ENCODE results near the gene SIGLEC7.

SIGLEC7 gene

GRCh38 chr19:51107406-51108065, 34.6 kb upstream of the SIGLEC7 start:
- Mint-ChIP-seq H3K9me3 (no peaks in the 10 kb centered on the region), H3K4me3 (peak overlapping the region; percentile 87)

GRCh38 chr19:51108066-51108804, 33.9 kb upstream of the SIGLEC7 start, which contains the start of gene CTU1:
TSS of gene CTU1 (minus strand) at chr19:51108409. CDS start at chr19:51104569, 3,840 bp downstream.
- Mint-ChIP-seq H3K4me3 (peak within 1 kb of the TSS; percentile 87), H3K9me3 (no peaks in the 10 kb centered on the region)
- intact Hi-C loops (cut with micrococcal nuclease): loop anchor here (2.0 kb wide), 2 partner anchors 17 to 29 kb away; partner anchors contain the start of gene SIGLEC9

More at GRCh38 chr19:51107406-51108065, 34.6 kb upstream of the SIGLEC7 start:
- intact Hi-C loops (cut with micrococcal nuclease): loop anchor here (2.0 kb wide), 2 partner anchors 17 to 29 kb away; partner anchors contain the start of gene SIGLEC9
- Mint-ChIP-seq H3K36me3 (ENCODE audit: low read depth) (peaks cover 60% of the 10 kb centered on the region), H3K27ac (peak overlapping the region; percentile 88), H3K4me1 (ENCODE audit: low read depth) (peaks cover 38% of the 10 kb centered on the region), H3K27me3 (no peaks in the 10 kb centered on the region)

GRCh38 chr19:51108805-51109146, 33.3 kb upstream of the SIGLEC7 start:
- peak overlapping the region; percentile 87 for H3K4me3 Mint-ChIP-seq
- H3K27me3 Mint-ChIP-seq: no peaks in the 10 kb centered on the region
- peaks cover 48% of the 10 kb centered on the region for H3K36me3 Mint-ChIP-seq (ENCODE audit: low read depth)
- H3K27ac Mint-ChIP-seq: peak overlapping the region; percentile 88
- H3K9me3 Mint-ChIP-seq: no peaks in the 10 kb centered on the region
- intact Hi-C loops (cut with micrococcal nuclease): loop anchor here (2.0 kb wide), 2 partner anchors 16 to 28 kb away; partner anchors contain the start of gene SIGLEC9
- peaks cover 29% of the 10 kb centered on the region for H3K4me1 Mint-ChIP-seq (ENCODE audit: low read depth)

More at GRCh38 chr19:51108066-51108804, 33.9 kb upstream of the SIGLEC7 start, which contains the start of gene CTU1:
- Mint-ChIP-seq H3K27ac (peak within 1 kb of the TSS; percentile 88), H3K27me3 (no peaks in the 10 kb centered on the region), H3K36me3 (ENCODE audit: low read depth) (peaks cover 53% of the 10 kb centered on the region), H3K4me1 (ENCODE audit: low read depth) (peaks cover 33% of the 10 kb centered on the region)

GRCh38 chr19:51110666-51110971, 31.5 kb upstream of the SIGLEC7 start:
- intact Hi-C loops (cut with micrococcal nuclease): no loop called here
- H3K27me3 Mint-ChIP-seq: no peaks in the 10 kb centered on the region
- no peaks in the 10 kb centered on the region for H3K9me3 Mint-ChIP-seq
- H3K4me3 Mint-ChIP-seq: no peak overlapping the region
- peaks cover 34% of the 10 kb centered on the region for H3K4me1 Mint-ChIP-seq (ENCODE audit: low read depth)
- H3K27ac Mint-ChIP-seq: no peak overlapping the region
- peaks cover 29% of the 10 kb centered on the region for H3K36me3 Mint-ChIP-seq (ENCODE audit: low read depth)

- H3K27me3 Mint-ChIP-seq: no peaks in the 10 kb centered on the region
- H3K4me1 Mint-ChIP-seq (ENCODE audit: low read depth): peaks cover 29% of the 10 kb centered on the region
- H3K27ac Mint-ChIP-seq: no peak overlapping the region
- H3K36me3 Mint-ChIP-seq (ENCODE audit: low read depth): peaks cover 22% of the 10 kb centered on the region
- no peak overlapping the region for H3K4me3 Mint-ChIP-seq
- H3K9me3 Mint-ChIP-seq: no peaks in the 10 kb centered on the region
- intact Hi-C loops (cut with micrococcal nuclease): no loop called here
Observed at GRCh38 chr19:51111606-51112005, 30.5 kb upstream of the SIGLEC7 start.

- Mint-ChIP-seq H3K27me3 (no peaks in the 10 kb centered on the region), H3K36me3 (ENCODE audit: low read depth) (no peaks in the 10 kb centered on the region), H3K4me3 (no peak overlapping the region), H3K4me1 (ENCODE audit: low read depth) (peaks cover 30% of the 10 kb centered on the region), H3K27ac (peak overlapping the region; percentile 44), H3K9me3 (no peaks in the 10 kb centered on the region)
- intact Hi-C loops (cut with micrococcal nuclease): no loop called here
Observed at GRCh38 chr19:51114087-51114729, 27.9 kb upstream of the SIGLEC7 start.

GRCh38 chr19:51116736-51117286, 25.3 kb upstream of the SIGLEC7 start:
- no peak overlapping the region for H3K27ac Mint-ChIP-seq
- no peaks in the 10 kb centered on the region for H3K9me3 Mint-ChIP-seq
- no peak overlapping the region for H3K4me3 Mint-ChIP-seq

GRCh38 chr19:51119101-51119500, 23.0 kb upstream of the SIGLEC7 start:
- Mint-ChIP-seq H3K36me3 (ENCODE audit: low read depth) (no peaks in the 10 kb centered on the region), H3K9me3 (no peaks in the 10 kb centered on the region), H3K27ac (peak overlapping the region; percentile 97), H3K27me3 (no peaks in the 10 kb centered on the region), H3K4me3 (no peak overlapping the region), H3K4me1 (ENCODE audit: low read depth) (peaks cover 78% of the 10 kb centered on the region)
- intact Hi-C loops (cut with micrococcal nuclease): no loop called here

More at GRCh38 chr19:51116736-51117286, 25.3 kb upstream of the SIGLEC7 start:
- intact Hi-C loops (cut with micrococcal nuclease): no loop called here
- H3K36me3 Mint-ChIP-seq (ENCODE audit: low read depth): no peaks in the 10 kb centered on the region
- H3K4me1 Mint-ChIP-seq (ENCODE audit: low read depth): peaks cover 55% of the 10 kb centered on the region
- no peaks in the 10 kb centered on the region for H3K27me3 Mint-ChIP-seq

GRCh38 chr19:51119611-51120010, 22.5 kb upstream of the SIGLEC7 start:
- intact Hi-C loops (cut with micrococcal nuclease): no loop called here
- no peaks in the 10 kb centered on the region for H3K27me3 Mint-ChIP-seq
- peak overlapping the region; percentile 97 for H3K27ac Mint-ChIP-seq

GRCh38 chr19:51120160-51120559, 21.9 kb upstream of the SIGLEC7 start:
- intact Hi-C loops (cut with micrococcal nuclease): no loop called here
- Mint-ChIP-seq H3K9me3 (no peaks in the 10 kb centered on the region), H3K4me3 (no peak overlapping the region), H3K36me3 (ENCODE audit: low read depth) (peaks cover 5% of the 10 kb centered on the region), H3K4me1 (ENCODE audit: low read depth) (peaks cover 79% of the 10 kb centered on the region), H3K27ac (peak overlapping the region; percentile 97), H3K27me3 (no peaks in the 10 kb centered on the region)

More at GRCh38 chr19:51119611-51120010, 22.5 kb upstream of the SIGLEC7 start:
- Mint-ChIP-seq H3K4me3 (no peak overlapping the region), H3K4me1 (ENCODE audit: low read depth) (peaks cover 79% of the 10 kb centered on the region), H3K36me3 (ENCODE audit: low read depth) (no peaks in the 10 kb centered on the region), H3K9me3 (no peaks in the 10 kb centered on the region)

- H3K4me1 Mint-ChIP-seq (ENCODE audit: low read depth): peaks cover 83% of the 10 kb centered on the region
- H3K27me3 Mint-ChIP-seq: no peaks in the 10 kb centered on the region
- no peaks in the 10 kb centered on the region for H3K9me3 Mint-ChIP-seq
- peak overlapping the region; percentile 97 for H3K27ac Mint-ChIP-seq
- intact Hi-C loops (cut with micrococcal nuclease): no loop called here
- H3K4me3 Mint-ChIP-seq: no peak overlapping the region
- H3K36me3 Mint-ChIP-seq (ENCODE audit: low read depth): peaks cover 16% of the 10 kb centered on the region
Observed at GRCh38 chr19:51121257-51121656, 20.8 kb upstream of the SIGLEC7 start.

- peak overlapping the region; percentile 88 for H3K4me3 Mint-ChIP-seq
- H3K27ac Mint-ChIP-seq: peak overlapping the region; percentile 97
- no peaks in the 10 kb centered on the region for H3K9me3 Mint-ChIP-seq
- peaks cover 27% of the 10 kb centered on the region for H3K36me3 Mint-ChIP-seq (ENCODE audit: low read depth)
- no peaks in the 10 kb centered on the region for H3K27me3 Mint-ChIP-seq
- H3K4me1 Mint-ChIP-seq (ENCODE audit: low read depth): peaks cover 94% of the 10 kb centered on the region
- intact Hi-C loops (cut with micrococcal nuclease): loop anchor here (2.0 kb wide), 1 partner anchor 14 kb away; no protein-coding TSS in a partner anchor
Observed at GRCh38 chr19:51122112-51122981, 19.8 kb upstream of the SIGLEC7 start.

- peaks cover 38% of the 10 kb centered on the region for H3K36me3 Mint-ChIP-seq (ENCODE audit: low read depth)
- peak overlapping the region; percentile 97 for H3K27ac Mint-ChIP-seq
- peak overlapping the region; percentile 88 for H3K4me3 Mint-ChIP-seq
- H3K4me1 Mint-ChIP-seq (ENCODE audit: low read depth): peaks cover 99% of the 10 kb centered on the region
- H3K9me3 Mint-ChIP-seq: no peaks in the 10 kb centered on the region
- no peaks in the 10 kb centered on the region for H3K27me3 Mint-ChIP-seq
- intact Hi-C loops (cut with micrococcal nuclease): loop anchor here (2.0 kb wide), 1 partner anchor 13 kb away; no protein-coding TSS in a partner anchor
Observed at GRCh38 chr19:51123381-51123800, 18.7 kb upstream of the SIGLEC7 start.
